Fibroblast of villous mesenchyme (primary cell): Measurements from ENCODE around the gene ITIH1. TPM values are rescaled to one million over a fixed set of nuclear protein-coding genes. Genes with fewer than 3 reads are reported as not detected.

Experiments used
- DNase-seq: peaks from one replicate; pipeline ENCODE4 v3.0.0-alpha.2; 2010; ENCODE audit warnings: low read depth
- H3K4me3 ChIP-seq: 2 replicates; pipeline ENCODE4 v1.5.1; 2011; ENCODE audit warnings: low read depth, mild to moderate bottlenecking, low read length
- CTCF ChIP-seq: IDR thresholded peaks from 2 replicates; pipeline ENCODE4 v1.5.1; 2012; ENCODE audit warnings: low read depth, mild to moderate bottlenecking, low read length; ENCODE audit not compliant: insufficient read depth
- total RNA-seq: library from RNA; depleted of rRNA; stranded (reverse); fragments of >200 nt; gene quantifications from 2 replicates; pipeline ENCODE4 v1.2.3, GENCODE V29; 2012

ITIH1 gene
- total RNA-seq, 1 donor, result not detected

- TF ChIP-seq CTCF, result no peak
- H3K4me3 ChIP-seq, result no peak overlapping the region
- no peak for DNase-seq
These were observed 34.1 kb downstream of the ITIH1 start for GRCh38 chr3:52811452-52812011.

GRCh38 chr3:52813810-52814209 is 36.4 kb downstream of the ITIH1 start:
- no peak for TF ChIP-seq CTCF
- no peak for DNase-seq
- H3K4me3 ChIP-seq, result no peak overlapping the region

- TF ChIP-seq CTCF, result no peak
- no peak overlapping the region for H3K4me3 ChIP-seq
- no peak for DNase-seq
These were observed 38.8 kb downstream of the ITIH1 start for GRCh38 chr3:52816199-52816598.

GRCh38 chr3:52816654-52817053 is 39.3 kb downstream of the ITIH1 start:
- no peak for DNase-seq
- H3K4me3 ChIP-seq, result no peak overlapping the region
- TF ChIP-seq CTCF, result no peak

GRCh38 chr3:52817221-52817620 is 39.8 kb downstream of the ITIH1 start:
- H3K4me3 ChIP-seq, result no peak overlapping the region
- DNase-seq, result no peak
- TF ChIP-seq CTCF, result no peak

- DNase-seq, result no peak
- no peak for TF ChIP-seq CTCF
- H3K4me3 ChIP-seq, result no peak overlapping the region
These were observed 40.5 kb downstream of the ITIH1 start for GRCh38 chr3:52817860-52818259.

- TF ChIP-seq CTCF, result no peak
- no peak for DNase-seq
- no peak overlapping the region for H3K4me3 ChIP-seq
These were observed 42.5 kb downstream of the ITIH1 start for GRCh38 chr3:52819936-52820335.
